Osteoblast (primary cell): ENCODE data around the gene EPAS1. TPM values are rescaled to one million over a fixed set of nuclear protein-coding genes. Genes with fewer than 3 reads are reported as not detected.

Experiments used
- DNase-seq: peaks from one replicate; pipeline ENCODE4 v3.0.0; 2011; ENCODE audit warnings: low spot score, mixed read lengths; ENCODE audit not compliant: insufficient read length; ENCODE audit errors: missing footprints
- H2AFZ ChIP-seq: 2 replicates; pipeline ENCODE4 v1.6.0; 2011; ENCODE audit warnings: mild to moderate bottlenecking, low read length
- H3K27ac ChIP-seq: 2 replicates; pipeline ENCODE4 v1.5.1; 2011; ENCODE audit warnings: mild to moderate bottlenecking, low read depth, low read length, moderate library complexity
- H3K27me3 ChIP-seq: 2 replicates; pipeline ENCODE4 v1.6.0; 2012; ENCODE audit warnings: mild to moderate bottlenecking, control low read depth, inconsistent platforms, low read length, moderate library complexity; ENCODE audit not compliant: insufficient read depth
- H3K36me3 ChIP-seq: 2 replicates; pipeline ENCODE4 v1.5.1; 2011; ENCODE audit warnings: mild to moderate bottlenecking, low read length, control low read depth, moderate library complexity; ENCODE audit not compliant: insufficient read depth
- H3K4me1 ChIP-seq: 2 replicates; pipeline ENCODE4 v1.5.1; 2011; ENCODE audit warnings: mild to moderate bottlenecking, low read length, control low read depth, moderate library complexity; ENCODE audit not compliant: insufficient read depth
- H3K4me2 ChIP-seq: 2 replicates; pipeline ENCODE4 v1.6.0; 2011; ENCODE audit warnings: mild to moderate bottlenecking, low read length; ENCODE audit not compliant: insufficient read depth
- H3K4me3 ChIP-seq: fragments of 200-600 bp; sonication (generic); 3 replicates; pipeline ENCODE4 v1.5.1; 2012; ENCODE audit warnings: mild to moderate bottlenecking, low read length, inconsistent platforms; ENCODE audit not compliant: insufficient read depth
- H3K79me2 ChIP-seq: 2 replicates; pipeline ENCODE4 v1.6.0; 2012; ENCODE audit warnings: mild to moderate bottlenecking, low read length, control low read depth, inconsistent platforms; ENCODE audit not compliant: insufficient read depth
- H3K9me3 ChIP-seq: 2 replicates; pipeline ENCODE4 v1.5.1; 2011; ENCODE audit warnings: low read depth, low read length, control low read depth
- H4K20me1 ChIP-seq: 2 replicates; pipeline ENCODE4 v1.6.0; 2012; ENCODE audit warnings: mild to moderate bottlenecking, low read length, control low read depth; ENCODE audit not compliant: insufficient read depth
- CTCF ChIP-seq: IDR thresholded peaks from 2 replicates; pipeline ENCODE4 v1.5.1; 2011; ENCODE audit warnings: mild to moderate bottlenecking, low read depth, low read length, moderate library complexity; ENCODE audit errors: extremely low read depth
- total RNA-seq: library from RNA; depleted of rRNA; stranded (reverse); fragments of >200 nt; gene quantifications from 2 replicates; pipeline ENCODE4 v1.2.3, GENCODE V29; 2012

The EPAS1 gene
- total RNA-seq, 1 donor: 260 TPM

DNA sequence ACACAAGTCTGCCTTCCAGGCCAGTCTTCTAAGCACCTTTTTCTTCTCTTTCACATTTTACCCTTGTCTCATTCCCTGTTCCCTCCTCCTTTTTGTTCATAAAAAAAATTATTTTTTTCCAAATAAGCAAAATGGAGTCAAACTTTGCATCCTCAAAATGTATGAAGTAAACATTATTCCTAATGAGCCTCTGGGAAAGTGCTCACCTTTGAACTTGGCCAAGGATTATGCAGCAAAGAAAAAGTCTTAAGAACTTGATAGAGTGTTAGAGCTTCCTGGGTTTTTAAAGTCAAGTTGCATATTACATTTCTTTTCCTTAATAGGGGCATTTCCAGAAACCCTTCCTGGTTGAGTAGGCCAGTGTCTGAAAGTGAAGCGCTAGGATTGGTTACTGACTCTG, 31.6 kb downstream of the EPAS1 start:
- H3K4me1 ChIP-seq: peaks cover 71% of the 10 kb centered on the region
- peaks cover 88% of the 10 kb centered on the region for H3K79me2 ChIP-seq
- no peak for TF ChIP-seq CTCF
- H2AFZ ChIP-seq: no peak overlapping the region
- no peak overlapping the region for H3K4me2 ChIP-seq
- H3K4me3 ChIP-seq: no peak overlapping the region
- no peaks in the 10 kb centered on the region for H3K27me3 ChIP-seq
- peak overlapping the region; percentile 99 for H3K27ac ChIP-seq
- no peak for DNase-seq
- no peaks in the 10 kb centered on the region for H3K9me3 ChIP-seq
- peaks cover 3% of the 10 kb centered on the region for H4K20me1 ChIP-seq
- H3K36me3 ChIP-seq: no peaks in the 10 kb centered on the region

DNA sequence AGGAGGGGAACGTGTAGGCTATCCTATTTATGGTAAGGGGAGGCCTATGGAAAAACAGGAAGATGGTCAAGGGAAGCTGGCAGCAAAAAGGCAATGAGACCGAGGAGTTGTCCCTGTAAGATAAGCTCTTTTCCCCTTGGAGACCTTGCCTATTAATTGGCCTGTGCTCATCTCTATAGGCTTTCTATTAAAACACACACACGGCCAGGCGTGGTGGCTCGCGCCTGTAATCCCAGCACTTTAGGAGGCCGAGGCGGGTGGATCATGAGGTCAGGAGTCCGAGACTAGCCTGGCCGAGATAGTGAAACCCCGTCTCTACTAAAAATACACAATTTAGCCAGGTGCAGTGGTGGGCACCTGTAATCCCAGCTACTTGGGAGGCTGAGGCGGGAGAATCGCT, 32.1 kb downstream of the EPAS1 start:
- Histone ChIP-seq H4K20me1 (peaks cover 3% of the 10 kb centered on the region), H2AFZ (no peak overlapping the region), H3K36me3 (no peaks in the 10 kb centered on the region), H3K27me3 (no peaks in the 10 kb centered on the region), H3K4me3 (no peak overlapping the region), H3K79me2 (peaks cover 84% of the 10 kb centered on the region), H3K27ac (peak overlapping the region; percentile 99), H3K4me1 (peaks cover 76% of the 10 kb centered on the region), H3K9me3 (no peaks in the 10 kb centered on the region), H3K4me2 (peak overlapping the region; percentile 15)
- TF ChIP-seq CTCF: no peak
- no peak for DNase-seq

GRCh38 chr2:46329803-46330775, 32.9 kb downstream of the EPAS1 start:
- Histone ChIP-seq H3K4me3 (peak overlapping the region; percentile 23), H3K27ac (peak overlapping the region; percentile 99), H2AFZ (no peak overlapping the region), H3K4me1 (peaks cover 78% of the 10 kb centered on the region), H3K79me2 (peaks cover 76% of the 10 kb centered on the region), H3K27me3 (no peaks in the 10 kb centered on the region), H3K9me3 (no peaks in the 10 kb centered on the region), H3K4me2 (peak overlapping the region; percentile 73), H4K20me1 (peaks cover 3% of the 10 kb centered on the region), H3K36me3 (no peaks in the 10 kb centered on the region)
- TF ChIP-seq CTCF: no peak
- DNase-seq: peak; percentile 67

GRCh38 chr2:46331109-46331766, 34.0 kb downstream of the EPAS1 start:
- Histone ChIP-seq H3K4me3 (no peak overlapping the region), H3K36me3 (no peaks in the 10 kb centered on the region), H3K4me1 (peaks cover 78% of the 10 kb centered on the region), H3K9me3 (no peaks in the 10 kb centered on the region), H2AFZ (no peak overlapping the region), H3K27me3 (no peaks in the 10 kb centered on the region), H3K4me2 (peak overlapping the region; percentile 52), H3K79me2 (peaks cover 71% of the 10 kb centered on the region), H3K27ac (peak overlapping the region; percentile 99), H4K20me1 (peaks cover under 1% of the 10 kb centered on the region)
- peak; percentile 22 for TF ChIP-seq CTCF
- no peak for DNase-seq
